ENCODE data around the gene SGK1.
"Not testable (repeated sequence)": the region's sequence is repeated elsewhere in the genome, so short reads cannot be mapped to it uniquely, and the experiment has no call there.

Gene SGK1

GRCh38 chr6:134216301-134217010 is 101.5 kb downstream of the SGK1 start:
- no peak for DNase-seq

DNA sequence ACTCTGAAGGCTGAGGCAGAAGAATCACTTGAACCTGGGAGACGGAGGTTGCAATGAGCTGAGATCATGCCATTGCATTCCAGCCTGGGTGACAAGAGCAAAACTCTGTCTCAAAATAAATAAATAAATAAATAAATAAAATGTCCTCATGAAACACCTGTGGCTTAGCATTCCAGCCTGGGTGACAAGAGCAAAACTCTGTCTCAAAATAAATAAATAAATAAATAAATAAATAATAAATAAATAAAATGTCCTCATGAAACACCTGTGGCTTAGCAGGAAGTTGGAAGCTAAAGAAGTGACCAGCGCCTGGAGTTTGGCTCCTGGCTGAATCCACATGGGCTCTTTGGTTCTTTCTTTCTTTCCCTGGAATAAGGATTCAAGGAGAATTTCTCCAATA is 104.5 kb downstream of the SGK1 start:
- not testable (repeated sequence) for DNase-seq

GRCh38 chr6:134211297-134211696 is 106.6 kb downstream of the SGK1 start:
- DNase-seq = no peak

- DNase-seq = no peak
Measured at GRCh38 chr6:134207421-134207820, 110.5 kb downstream of the SGK1 start.

DNA sequence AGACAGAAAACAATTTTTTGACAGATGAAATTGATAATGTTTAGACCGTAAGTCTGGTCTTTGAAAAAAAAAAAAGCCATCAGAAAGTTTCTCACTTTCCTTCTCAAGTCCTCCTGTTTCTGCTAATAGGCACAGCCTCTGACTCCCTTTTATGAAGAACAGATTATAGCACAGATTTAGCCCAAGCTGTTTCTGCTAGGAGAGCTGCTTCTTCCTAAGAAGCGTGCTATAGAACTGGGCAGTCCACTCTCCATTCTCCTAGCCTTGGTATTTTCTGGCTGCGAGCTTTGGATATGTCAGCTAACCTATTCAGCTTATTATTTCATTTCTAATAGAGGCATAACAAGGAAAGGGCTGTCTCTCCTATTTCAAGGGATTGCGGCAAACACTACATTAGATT is 112.5 kb downstream of the SGK1 start:
- DNase-seq = no peak

DNA sequence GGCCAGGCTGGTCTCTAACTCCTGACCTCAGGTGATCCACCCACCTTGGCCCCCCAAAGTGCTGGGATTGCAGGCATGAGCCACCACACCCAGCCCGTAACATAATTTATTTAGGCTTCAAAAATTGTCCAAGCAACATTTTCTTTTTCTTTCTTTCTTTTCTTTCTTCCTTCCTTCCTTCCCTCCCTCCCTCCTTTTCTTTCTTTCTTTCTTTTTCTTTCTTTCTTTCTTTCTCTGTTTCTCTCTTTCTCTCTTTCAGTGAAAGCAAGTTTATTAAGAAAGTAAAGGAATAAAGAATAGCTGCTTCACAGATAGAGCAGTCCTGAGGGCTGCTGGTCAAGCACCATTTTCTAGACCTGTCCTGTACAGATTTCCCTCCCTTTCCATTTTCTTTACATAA is 113.2 kb downstream of the SGK1 start:
- DNase-seq = not testable (repeated sequence)

GRCh38 chr6:134204031-134204430 is 113.9 kb downstream of the SGK1 start:
- no peak for DNase-seq

DNA sequence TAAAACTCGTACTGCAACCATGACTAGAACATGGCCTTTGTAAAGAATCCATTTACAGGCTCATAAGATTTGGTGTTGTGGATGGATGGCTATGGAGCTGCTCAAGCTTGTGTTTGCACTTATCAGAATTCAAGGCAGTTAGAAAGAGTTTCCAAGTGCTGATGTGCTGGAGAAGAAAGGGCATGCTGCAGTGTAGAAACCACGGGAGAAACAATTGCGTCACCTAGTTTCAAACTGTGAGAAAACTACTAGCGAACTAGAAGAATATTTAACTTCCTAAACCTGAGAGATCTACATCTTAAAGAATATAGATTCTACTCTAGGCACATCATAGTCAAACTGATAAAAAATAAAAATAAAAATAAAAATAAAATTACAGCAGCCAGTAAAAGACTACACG is 116.2 kb downstream of the SGK1 start:
- no peak for DNase-seq

DNA sequence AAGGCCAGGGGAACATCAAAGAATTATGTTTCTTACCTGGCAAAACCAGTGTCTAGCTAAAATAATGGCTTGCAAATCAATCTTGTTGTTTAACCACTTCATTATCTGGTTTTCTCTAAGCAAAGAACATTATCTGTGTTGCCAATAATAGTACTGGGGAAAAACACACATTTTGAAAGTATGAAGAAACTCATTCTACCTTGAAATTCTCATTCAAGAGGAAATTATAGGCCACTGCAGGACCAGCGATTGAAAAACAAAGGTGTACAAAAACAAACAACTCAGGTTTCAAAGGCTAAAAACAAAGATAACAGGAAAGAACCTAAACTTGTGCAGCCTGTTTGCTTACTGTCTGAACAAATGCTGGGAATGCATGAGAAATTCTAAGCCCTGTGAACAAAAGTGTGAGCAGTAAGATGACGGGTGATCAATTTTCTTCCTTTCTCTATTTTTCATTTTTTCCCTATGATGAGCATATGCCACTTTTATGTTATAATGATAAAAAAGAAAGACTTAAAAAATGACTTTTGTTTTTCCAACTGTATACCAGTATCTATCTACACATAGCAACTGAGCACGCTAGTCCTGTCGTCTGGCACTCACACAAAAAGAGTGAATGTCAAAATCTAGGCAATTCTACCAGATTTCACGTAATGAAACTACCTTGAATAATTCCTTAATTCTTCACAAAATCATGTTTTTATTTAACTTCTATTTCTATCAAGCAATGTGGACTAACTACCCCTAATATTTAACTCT is 117.9 kb downstream of the SGK1 start:
- no peak for DNase-seq

DNA sequence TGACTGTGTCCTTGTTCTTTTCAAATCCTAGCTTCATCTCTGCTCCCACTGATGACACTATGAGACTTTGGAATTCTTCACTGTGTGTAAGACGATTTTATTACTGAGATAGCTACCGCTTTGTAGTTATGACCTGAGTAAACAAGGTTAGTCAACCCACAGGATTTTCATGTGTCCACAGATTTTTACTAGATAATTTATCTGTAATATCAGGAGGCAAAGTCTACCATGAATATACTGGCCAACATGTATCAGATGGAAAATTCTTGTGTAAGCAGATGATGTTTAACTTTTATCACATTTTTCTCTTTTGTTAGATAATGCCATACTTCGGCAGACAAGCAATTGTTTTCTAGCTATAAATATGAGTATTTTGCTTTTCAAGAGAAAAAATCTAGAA is 119.8 kb downstream of the SGK1 start:
- no peak for DNase-seq

DNA sequence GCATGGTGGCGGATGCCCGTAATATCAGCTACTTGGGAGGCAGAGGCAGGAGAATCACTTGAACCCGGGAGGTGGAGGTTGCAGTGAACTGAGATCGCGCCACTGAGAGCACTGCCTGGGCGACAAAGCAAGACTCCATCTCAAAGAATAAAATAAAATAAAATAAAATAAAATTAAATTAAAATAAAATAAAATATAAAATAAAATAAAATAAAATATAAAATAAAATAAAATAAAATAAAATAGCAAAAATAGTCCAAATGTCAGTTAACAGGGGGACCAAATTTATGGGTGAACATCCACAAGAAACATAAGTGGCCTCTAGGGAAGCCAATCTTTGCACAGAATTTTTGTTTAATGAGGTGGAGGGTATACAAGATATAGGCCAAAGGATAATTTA is 120.2 kb downstream of the SGK1 start:
- DNase-seq = not testable (repeated sequence)

GRCh38 chr6:134196568-134197193 is 121.2 kb downstream of the SGK1 start:
- DNase-seq = no peak

DNA sequence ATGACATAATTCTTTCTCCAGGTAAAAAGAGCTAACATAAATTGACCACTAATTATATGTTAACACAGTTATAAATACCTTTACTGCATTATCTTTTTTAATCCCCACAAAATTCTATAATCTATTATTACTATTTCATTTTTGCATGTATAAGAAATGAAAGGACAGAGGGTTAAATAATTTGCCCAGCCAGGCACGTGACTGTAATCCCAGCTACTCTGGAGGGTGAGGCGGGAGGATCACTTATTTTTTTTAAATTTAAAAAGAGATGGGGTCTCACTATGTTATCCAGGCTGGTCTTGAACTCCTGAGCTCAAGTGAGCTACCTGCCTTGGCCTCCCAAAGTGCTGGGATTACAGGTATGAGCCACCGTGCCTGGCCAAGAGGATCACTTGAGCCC is 121.9 kb downstream of the SGK1 start:
- no peak for DNase-seq

- DNase-seq = no peak
Measured at GRCh38 chr6:134195164-134195906, 122.6 kb downstream of the SGK1 start.

GRCh38 chr6:134193536-134194498 is 124.1 kb downstream of the SGK1 start:
- DNase-seq = no peak

DNA sequence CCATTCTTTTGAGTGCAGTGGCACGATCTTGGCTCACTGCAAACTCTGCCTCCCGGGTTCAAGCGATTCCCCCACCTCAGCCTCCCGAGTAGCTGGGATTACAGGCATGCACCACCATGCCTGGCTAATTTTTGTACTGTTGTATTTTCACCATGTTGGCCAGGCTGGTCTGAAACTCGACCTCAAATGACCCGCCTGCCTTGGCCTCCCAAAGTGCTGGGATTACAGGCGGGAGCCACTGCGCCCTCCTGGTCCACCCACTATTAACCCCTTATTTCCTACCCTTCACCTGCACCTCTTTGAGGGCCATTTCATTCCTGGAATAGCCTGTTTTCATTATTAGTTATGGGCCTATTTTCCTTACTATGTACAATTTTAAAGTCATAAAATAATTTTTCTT is 125.3 kb downstream of the SGK1 start:
- not testable (repeated sequence) for DNase-seq

GRCh38 chr6:134190883-134191282 is 127.0 kb downstream of the SGK1 start:
- no peak for DNase-seq

DNA sequence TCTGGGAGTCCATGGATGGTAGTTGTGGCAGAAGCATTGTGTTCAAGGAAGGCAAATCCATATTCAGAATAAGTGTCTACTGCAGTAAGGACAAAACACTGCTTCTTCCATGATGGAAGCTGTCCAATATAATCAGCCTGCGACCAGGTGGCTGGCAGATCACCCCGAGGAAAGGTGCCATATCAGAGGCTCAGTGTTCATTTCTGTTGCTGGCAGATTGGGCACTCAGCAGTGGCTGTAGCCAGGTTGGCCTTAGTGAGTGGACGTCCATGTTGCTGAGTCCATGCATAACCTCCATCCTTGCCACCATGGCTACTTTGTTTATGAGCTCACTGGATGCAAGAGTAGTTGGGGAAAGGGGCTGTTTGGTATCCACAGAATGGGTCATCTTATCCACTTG is 130.2 kb downstream of the SGK1 start:
- no peak for DNase-seq

- no peak for DNase-seq
Measured at GRCh38 chr6:134187154-134187553, 130.8 kb downstream of the SGK1 start.

GRCh38 chr6:134186355-134186754 is 131.6 kb downstream of the SGK1 start:
- no peak for DNase-seq

GRCh38 chr6:134185277-134185676 is 132.6 kb downstream of the SGK1 start:
- DNase-seq = no peak

- no peak for DNase-seq
Measured at GRCh38 chr6:134183844-134184243, 134.1 kb downstream of the SGK1 start.
